D721Med (cell line): Measurements from ENCODE around the gene GLIS1.

Source experiments
- DNase-seq: peaks from one replicate; pipeline ENCODE4 v3.0.0; 2011; ENCODE audit warnings: low spot score; ENCODE audit not compliant: insufficient read length
- FAIRE-seq: peaks from 2 replicates; lab custom pipeline; 2011; peaks lifted over from hg19 to GRCh38; lab: Jason Lieb, UNC
- CTCF ChIP-seq: IDR thresholded peaks from 2 replicates; pipeline ENCODE4 v1.5.1; 2012; ENCODE audit warnings: mild to moderate bottlenecking, control low read depth; ENCODE audit not compliant: insufficient read depth; ENCODE audit errors: missing control alignments

Gene GLIS1

DNA sequence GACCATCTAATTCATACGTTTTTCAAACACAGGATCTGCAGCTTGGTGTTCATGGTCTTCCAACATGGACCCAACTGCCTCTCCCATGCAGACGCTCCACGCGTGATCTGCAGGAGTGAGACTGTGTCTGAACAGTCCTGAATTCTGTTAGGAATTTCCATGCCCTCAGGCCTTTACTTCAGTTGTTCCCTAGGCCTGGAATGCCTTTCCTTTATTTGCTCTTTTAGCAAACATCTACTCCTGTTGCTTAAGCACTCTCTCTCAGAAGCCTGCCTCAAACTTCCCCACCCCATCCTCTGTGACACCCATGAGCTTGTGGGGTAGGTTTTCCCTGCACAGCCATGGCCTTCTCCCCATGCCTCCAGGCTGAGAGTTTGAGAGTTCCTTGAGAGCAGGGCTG lies 206.1 kb downstream of the GLIS1 start:
- no peak for TF ChIP-seq CTCF
- FAIRE-seq, result no peak
- DNase-seq, result no peak

DNA sequence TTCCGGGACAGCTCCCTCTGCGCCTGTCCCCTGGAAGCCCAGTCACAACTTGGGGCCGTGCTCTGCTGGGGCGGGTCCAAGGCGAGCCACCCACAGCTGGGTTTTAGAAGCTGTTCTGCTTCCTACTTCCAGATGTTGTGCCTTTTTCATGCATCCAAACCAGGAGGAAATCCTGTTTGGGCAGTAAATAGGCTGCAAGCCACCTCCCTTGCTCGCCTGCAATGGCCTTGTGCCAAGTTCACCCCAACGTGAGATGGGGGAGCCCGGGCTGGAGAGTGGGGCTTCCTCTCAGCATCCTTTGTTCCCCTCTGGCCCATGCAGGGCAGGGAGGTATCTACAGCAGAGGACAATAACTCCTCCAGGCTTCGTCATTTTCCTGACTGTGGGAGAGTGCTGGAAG lies 206.6 kb downstream of the GLIS1 start:
- DNase-seq, result no peak
- no peak for FAIRE-seq
- no peak for TF ChIP-seq CTCF

- DNase-seq, result no peak
- TF ChIP-seq CTCF, result no peak
- FAIRE-seq, result no peak
Measured at GRCh38 chr1:53530550-53530949, 208.4 kb downstream of the GLIS1 start.

DNA sequence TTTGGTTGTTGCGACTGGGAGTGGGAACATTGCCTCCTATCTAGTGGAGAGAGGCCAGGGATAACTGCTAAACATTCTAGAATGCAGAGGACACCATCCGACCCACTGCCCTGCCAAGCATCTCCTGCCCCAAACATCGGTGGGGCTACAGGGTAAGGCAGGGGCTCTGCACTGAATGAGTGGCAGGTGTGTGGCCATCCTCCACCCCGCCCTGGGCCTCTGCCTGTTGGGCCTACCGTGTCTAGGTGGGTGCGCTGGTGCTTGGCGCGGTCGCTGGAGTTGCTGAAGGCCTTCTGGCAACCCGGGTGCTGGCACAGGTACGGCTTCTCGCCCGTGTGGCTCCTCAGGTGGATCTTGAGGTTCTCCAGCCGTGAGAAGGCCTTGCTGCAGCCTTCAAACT lies 209.4 kb downstream of the GLIS1 start:
- DNase-seq (no peak), FAIRE-seq (no peak)
- no peak for TF ChIP-seq CTCF

- DNase-seq (no peak), FAIRE-seq (no peak)
- TF ChIP-seq CTCF, result no peak
Measured at GRCh38 chr1:53527368-53527767, 211.6 kb downstream of the GLIS1 start.

GRCh38 chr1:53526451-53527101 lies 212.4 kb downstream of the GLIS1 start:
- no peak for FAIRE-seq
- DNase-seq, result no peak
- TF ChIP-seq CTCF, result no peak

- DNase-seq (no peak), FAIRE-seq (no peak)
- no peak for TF ChIP-seq CTCF
Measured at GRCh38 chr1:53525595-53525994, 213.4 kb downstream of the GLIS1 start.
